HCT116 (cell line): ENCODE results near the gene KRT17.

Source experiments
- EZH2 ChIP-seq: fragments of 200-600 bp; sonication (generic); IDR thresholded peaks from 2 replicates; pipeline ENCODE4 v1.6.1; 2017; ENCODE audit warnings: antibody characterized with exemption, mixed run types
- REST ChIP-seq: IDR thresholded peaks from 2 replicates; pipeline ENCODE4 v1.6.1; 2012; ENCODE audit warnings: low read depth
- YY1 ChIP-seq: IDR thresholded peaks from 2 replicates; pipeline ENCODE4 v1.6.1; 2011; ENCODE audit warnings: low read length, low read depth, moderate library complexity, mild to moderate bottlenecking; ENCODE audit not compliant: insufficient replicate concordance; ENCODE audit errors: extremely low read depth

- TF ChIP-seq REST (no peak), EZH2 (no peak), YY1 (no peak)
These were observed 31.6 kb downstream of the KRT17 start for GRCh38 chr17:41592601-41593305.
